H1 (cell line): ENCODE data around the gene DTWD2. TPM values are rescaled to one million over a fixed set of nuclear protein-coding genes. Genes with fewer than 3 reads are reported as not detected.

Source experiments
- ATF3 ChIP-seq: IDR thresholded peaks from 2 replicates; pipeline ENCODE4 v1.6.1; 2011; ENCODE audit warnings: low read depth, mild to moderate bottlenecking, low read length; ENCODE audit not compliant: insufficient read depth
- CBX5 ChIP-seq: fragments of 300-800, 300-1000 bp; sonication (generic); IDR thresholded peaks from 2 replicates; pipeline ENCODE4 v1.7.1; 2016; ENCODE audit warnings: antibody characterized with exemption, low read length, low read depth
- CTBP2 ChIP-seq: IDR thresholded peaks from 2 replicates; pipeline ENCODE4 v1.7.0; 2011; ENCODE audit warnings: borderline replicate concordance, mild to moderate bottlenecking, moderate library complexity, mixed read lengths, low read length; ENCODE audit not compliant: insufficient read depth, insufficient read length
- EGR1 ChIP-seq: IDR thresholded peaks from 2 replicates; pipeline ENCODE4 v1.6.1; 2011; ENCODE audit warnings: low read depth, low read length, borderline replicate concordance
- RNF2 ChIP-seq: fragments of 200-900, 300-1000 bp; sonication (generic); IDR thresholded peaks from 2 replicates; pipeline ENCODE4 v1.7.1; 2016; ENCODE audit warnings: borderline replicate concordance, low read depth, mild to moderate bottlenecking, antibody characterized with exemption, low read length; ENCODE audit not compliant: poor library complexity, severe bottlenecking; ENCODE audit errors: missing control alignments
- YY1 ChIP-seq: IDR thresholded peaks from 2 replicates; pipeline ENCODE4 v1.6.1; 2011; ENCODE audit warnings: low read depth, mild to moderate bottlenecking, low read length
- polyA plus RNA-seq, 7 experiments: library from polyadenylated mRNA; depleted of rRNA in 3 of 7; stranded (reverse) in 5 of 7; unstranded in 2 of 7; fragments of >200 nt in 5 of 7; fragments of 200-250 nt in 2 of 7; gene quantifications; 1 replicate in 5 of 7; 2 replicates in 1 of 7; 4 replicates in 1 of 7; pipeline versions ENCODE4 v1.2.1 to v1.2.3, GENCODE V29; 2011 to 2013; ENCODE audit warnings: missing spikeins in 2 of 7, mixed read lengths in 2 of 7
- total RNA-seq: library from RNA; stranded (reverse); fragmentation: NEBNext Ultra II Directional; extraction: Animal tissue kit (Norgen Biotek cat#: 25700); gene quantifications from 2 replicates; pipeline ENCODE4 v1.2.1, GENCODE V29; 2021

DTWD2 gene
- total and polyA plus RNA-seq, 2 of the 8 experiments (the other 6 are each of a cell fraction or from before 2014, with no cell fraction given): 4.3 to 17.1 TPM

GRCh38 chr5:119037496-119038215 lies 49.3 kb upstream of the DTWD2 start (continued):
- TF ChIP-seq RNF2 (no peak), CBX5 (no peak), CTBP2 (no peak), ATF3 (no peak), EGR1 (no peak), YY1 (no peak)
